Fibroblast of lung (primary cell): ENCODE data around the gene APEX1.

Experiments used
- CTCF ChIP-seq, 2 donors: IDR thresholded peaks in 1 of 2; conservative IDR thresholded peaks in 1 of 2; 1 replicate in 1 of 2; 2 replicates in 1 of 2; pipeline ENCODE4 v1.5.1; 2011 to 2012; ENCODE audit warnings: low read length in 2 of 2, control low read depth in 1 of 2, inconsistent platforms in 1 of 2, low read depth in 1 of 2, mild to moderate bottlenecking in 1 of 2
- EZH2 ChIP-seq: IDR thresholded peaks from 2 replicates; pipeline ENCODE4 v1.5.1; 2012; ENCODE audit warnings: low read length, control low read depth, mild to moderate bottlenecking; ENCODE audit errors: missing control alignments

DNA sequence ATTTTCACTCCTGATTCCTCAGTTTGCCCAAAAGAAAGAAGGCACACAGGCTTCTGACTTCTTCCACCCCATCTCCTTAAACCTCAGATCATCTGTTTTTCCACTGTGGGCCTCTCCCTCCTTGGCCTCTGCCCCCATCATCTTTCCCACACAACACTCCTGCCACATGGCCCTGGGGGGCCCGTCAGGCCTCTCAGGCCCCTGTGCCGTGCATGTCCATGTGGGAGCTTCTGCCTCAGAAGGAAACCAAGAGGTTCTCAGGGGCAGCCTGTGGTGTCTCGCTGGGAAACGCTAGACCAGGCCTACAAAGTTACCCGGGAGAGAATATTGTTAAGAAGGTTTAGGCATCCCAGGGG, 27.0 kb upstream of the APEX1 start:
- TF ChIP-seq CTCF (conservative IDR thresholded peaks at IDR 0.05 in 1 of 2, IDR thresholded peaks at IDR 0.05 in 1 of 2; ENCODE audit: low read depth in 1 of 2, low read length in 2 of 2): no peak
- no peak for TF ChIP-seq EZH2
